HG03095 (cell line): ENCODE measurements around the gene MSANTD1.

Experiments used
- ATAC-seq: cut with Tn5 transposase; IDR thresholded peaks from one replicate; pipeline ENCODE4 v1.9.1; 2021; ENCODE audit warnings: moderate library complexity; ENCODE audit not compliant: unreplicated experiment

The MSANTD1 gene

DNA sequence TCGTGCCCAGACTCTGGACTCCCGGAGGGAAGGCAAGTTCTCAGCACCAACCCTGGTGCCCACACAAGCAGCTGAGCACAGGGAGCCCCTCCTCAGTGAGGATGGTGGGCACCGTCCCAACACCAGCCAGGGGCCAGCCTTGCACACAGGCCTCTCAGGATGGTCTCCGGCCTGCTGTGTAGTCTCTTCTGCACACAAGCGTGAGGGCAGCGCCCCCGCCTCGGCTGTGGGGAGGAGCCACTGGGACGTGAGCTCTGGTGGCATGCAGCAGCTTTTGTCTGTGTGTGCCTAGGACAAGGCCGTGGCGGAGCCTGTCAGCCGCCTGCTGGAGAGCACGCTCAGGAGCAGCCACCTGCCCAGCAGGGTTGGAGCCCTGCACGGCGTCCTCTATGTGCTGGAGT lies 16.1 kb upstream of the MSANTD1 start:
- ATAC-seq, result no peak

- ATAC-seq, result no peak
Observed at GRCh38 chr4:3233391-3234071, 15.4 kb upstream of the MSANTD1 start.

GRCh38 chr4:3234171-3235029 lies 14.6 kb upstream of the MSANTD1 start:
- no peak for ATAC-seq

GRCh38 chr4:3235030-3235345 lies 14.0 kb upstream of the MSANTD1 start:
- no peak for ATAC-seq

GRCh38 chr4:3235581-3235980 lies 13.4 kb upstream of the MSANTD1 start:
- no peak for ATAC-seq

DNA sequence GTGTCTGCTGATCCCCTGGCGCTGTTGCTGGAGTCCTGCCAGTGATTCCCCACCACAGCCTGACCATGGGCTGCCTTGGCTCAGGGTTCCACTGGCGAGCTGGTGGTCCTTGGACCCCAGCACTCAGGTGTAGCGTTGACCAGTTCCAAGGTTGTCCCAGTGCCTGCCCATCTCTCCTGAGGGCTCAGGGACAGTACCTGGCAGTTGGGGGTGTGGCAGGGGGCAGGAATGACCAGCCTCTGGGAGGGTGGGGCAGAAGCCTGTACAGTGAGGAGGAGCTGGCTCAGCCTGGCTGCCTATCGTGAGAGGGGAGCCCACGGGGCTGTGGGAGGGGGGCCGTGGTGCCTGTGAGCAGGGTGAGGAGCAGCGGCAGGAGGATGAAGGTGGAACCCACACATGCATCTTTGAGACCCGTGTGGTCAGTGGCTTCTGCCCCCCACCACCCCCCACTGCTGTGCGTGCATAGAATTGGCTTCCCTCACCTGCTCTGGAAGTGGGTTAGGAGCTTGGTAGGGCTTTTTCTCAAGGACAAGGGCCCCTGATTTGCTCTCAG lies 12.6 kb upstream of the MSANTD1 start:
- no peak for ATAC-seq

DNA sequence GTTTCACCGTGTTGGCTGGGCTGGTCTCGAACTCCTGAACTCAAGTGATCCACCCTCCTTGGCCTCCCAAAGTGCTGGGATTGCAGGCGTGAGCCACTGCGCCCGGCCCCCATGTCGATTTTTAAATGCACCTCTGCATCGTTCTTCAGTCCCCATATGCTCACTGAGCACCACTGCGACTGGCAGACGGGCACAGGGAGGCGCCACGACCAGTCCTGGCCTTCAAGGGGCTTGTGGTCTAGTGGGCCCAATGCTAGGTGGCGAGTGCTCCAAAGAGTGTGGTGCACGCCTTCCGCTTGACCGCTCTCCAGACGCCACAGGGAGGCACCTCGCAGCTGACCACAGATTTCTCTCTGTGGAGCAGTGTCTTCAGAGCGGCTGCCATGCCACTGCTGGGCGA lies 11.7 kb upstream of the MSANTD1 start:
- no peak for ATAC-seq

DNA sequence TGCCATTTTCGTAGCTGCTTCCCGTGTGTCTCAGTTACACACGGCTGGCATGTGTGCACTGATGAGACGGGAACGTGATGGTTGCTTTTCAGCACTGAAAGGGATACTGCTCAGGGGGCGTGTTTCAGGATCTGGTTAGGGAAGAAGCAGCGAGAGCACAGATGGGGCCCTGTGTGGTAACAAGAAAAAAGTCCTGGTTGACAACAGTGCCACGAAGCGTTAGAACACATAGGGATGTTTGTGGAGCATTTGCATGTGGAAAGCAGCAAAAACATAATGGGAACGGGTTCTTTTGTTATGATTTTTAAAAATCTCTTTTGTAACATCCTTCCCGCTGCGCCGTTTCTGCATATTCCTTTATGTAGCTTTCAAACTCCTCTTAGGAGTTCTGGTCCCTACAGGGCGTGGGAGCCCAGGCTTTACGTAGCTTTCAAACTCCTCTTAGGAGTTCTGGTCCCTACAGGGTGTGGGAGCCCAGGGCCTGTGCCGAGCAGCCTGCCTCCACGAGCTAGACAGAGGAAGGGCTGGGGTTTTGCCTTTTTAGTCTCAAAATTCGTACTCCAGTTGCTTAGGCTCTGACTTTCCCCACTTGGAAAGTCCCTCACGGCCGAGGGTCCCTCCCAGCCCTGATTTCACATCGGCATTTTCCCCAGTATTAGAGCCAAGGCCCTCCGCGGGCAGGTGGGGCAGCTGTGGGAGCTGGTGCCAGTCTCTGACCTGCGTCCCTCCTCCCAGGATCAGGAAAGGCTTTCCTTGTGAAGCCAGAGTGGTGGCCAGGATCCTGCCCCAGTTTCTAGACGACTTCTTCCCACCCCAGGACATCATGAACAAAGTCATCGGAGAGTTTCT lies 11.0 kb upstream of the MSANTD1 start:
- ATAC-seq, result no peak

DNA sequence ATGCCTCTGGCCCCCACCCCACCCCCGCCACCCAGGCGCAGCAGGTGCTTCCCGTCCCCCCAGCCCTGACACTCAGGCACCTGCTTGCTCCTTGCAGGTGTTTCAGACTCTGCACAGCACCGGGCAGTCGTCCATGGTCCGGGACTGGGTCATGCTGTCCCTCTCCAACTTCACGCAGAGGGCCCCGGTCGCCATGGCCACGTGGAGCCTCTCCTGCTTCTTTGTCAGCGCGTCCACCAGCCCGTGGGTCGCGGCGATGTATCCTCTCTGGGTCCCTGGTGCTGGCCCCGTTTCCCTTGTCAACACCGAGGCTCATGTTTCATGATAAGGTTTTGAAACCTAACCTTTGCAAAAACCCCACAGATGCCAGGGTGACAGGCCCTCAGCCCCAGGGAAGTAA lies 10.2 kb upstream of the MSANTD1 start:
- ATAC-seq, result no peak

DNA sequence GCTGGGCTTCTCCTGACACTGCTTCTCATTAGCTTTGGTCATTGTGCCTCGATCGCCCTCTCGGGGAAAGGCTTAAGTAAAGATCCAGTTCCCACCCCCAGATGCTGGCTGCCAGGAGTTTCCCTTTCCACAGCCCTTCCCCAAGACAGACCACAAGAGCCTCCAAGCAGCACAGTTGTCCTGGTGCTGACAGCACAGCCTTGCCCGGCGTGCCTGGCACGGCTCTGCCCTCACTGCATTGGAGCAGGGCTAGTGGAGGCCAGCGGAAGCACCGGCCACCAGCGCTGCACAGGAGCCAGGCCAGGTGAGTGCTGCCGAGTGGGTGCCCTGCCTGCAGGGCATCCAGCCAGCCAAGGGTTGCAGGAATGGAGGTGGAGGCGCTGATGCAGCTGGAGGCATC lies 9.7 kb upstream of the MSANTD1 start:
- ATAC-seq, result no peak

GRCh38 chr4:3239998-3240920 lies 8.7 kb upstream of the MSANTD1 start:
- ATAC-seq, result no peak

DNA sequence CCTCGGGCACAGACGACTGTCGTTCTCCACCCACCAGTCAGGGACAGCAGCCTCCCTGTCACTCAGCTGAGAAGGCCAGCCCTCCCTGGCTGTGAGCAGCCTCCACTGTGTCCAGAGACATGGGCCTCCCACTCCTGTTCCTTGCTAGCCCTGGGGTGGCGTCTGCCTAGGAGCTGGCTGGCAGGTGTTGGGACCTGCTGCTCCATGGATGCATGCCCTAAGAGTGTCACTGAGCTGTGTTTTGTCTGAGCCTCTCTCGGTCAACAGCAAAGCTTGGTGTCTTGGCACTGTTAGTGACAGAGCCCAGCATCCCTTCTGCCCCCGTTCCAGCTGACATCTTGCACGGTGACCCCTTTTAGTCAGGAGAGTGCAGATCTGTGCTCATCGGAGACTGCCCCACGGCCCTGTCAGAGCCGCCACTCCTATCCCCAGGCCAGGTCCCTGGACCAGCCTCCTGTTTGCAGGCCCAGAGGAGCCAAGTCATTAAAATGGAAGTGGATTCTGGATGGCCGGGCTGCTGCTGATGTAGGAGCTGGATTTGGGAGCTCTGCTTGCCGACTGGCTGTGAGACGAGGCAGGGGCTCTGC lies 7.9 kb upstream of the MSANTD1 start:
- ATAC-seq, result no peak

GRCh38 chr4:3241898-3242524 lies 6.9 kb upstream of the MSANTD1 start:
- ATAC-seq, result no peak

DNA sequence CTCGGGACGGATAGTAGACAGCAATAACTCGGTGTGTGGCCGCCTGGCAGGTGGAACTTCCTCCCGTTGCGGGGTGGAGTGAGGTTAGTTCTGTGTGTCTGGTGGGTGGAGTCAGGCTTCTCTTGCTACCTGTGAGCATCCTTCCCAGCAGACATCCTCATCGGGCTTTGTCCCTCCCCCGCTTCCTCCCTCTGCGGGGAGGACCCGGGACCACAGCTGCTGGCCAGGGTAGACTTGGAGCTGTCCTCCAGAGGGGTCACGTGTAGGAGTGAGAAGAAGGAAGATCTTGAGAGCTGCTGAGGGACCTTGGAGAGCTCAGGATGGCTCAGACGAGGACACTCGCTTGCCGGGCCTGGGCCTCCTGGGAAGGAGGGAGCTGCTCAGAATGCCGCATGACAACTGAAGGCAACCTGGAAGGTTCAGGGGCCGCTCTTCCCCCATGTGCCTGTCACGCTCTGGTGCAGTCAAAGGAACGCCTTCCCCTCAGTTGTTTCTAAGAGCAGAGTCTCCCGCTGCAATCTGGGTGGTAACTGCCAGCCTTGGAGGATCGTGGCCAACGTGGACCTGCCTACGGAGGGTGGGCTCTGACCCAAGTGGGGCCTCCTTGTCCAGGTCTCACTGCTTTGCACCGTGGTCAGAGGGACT lies 5.7 kb upstream of the MSANTD1 start:
- no peak for ATAC-seq

DNA sequence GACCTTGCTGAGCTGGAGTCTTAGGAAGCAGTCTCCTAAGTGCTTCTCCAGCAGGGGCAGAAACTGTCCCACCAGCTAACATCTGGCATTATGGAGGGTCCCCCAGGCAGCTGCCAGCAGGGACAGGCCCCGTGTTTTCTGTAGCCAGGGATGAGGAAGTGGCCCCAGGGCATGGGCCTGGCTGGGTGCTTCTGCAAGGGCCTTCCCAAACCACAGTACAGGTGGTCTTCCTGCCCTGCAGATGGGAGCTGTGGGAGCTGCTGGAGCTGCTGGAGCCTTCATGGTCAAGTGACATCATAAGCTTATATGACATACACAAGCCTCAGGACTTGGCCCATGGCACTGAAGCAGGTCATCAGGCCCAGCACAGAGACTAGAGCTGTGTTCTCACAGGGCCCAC lies 5.0 kb upstream of the MSANTD1 start:
- ATAC-seq, result no peak

DNA sequence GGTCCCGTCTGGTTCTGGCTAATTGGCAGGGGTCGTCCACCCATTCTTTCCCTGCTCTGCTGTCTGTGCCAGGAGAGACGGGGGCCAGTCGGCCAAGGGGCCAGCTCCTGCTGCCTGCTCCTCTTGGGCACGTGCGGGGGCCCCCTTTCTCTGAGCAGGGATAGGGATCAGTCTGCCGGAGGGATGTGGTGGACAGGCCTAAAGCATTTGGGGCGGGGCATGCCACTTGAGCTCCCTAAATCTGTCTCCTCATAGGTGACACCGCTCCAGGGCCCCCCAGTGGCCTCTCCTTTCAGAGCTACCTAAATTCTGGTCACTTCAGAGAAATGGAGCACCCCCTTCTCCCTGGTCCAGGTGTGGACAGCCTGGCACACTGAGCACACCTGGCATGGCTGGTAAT lies 4.2 kb upstream of the MSANTD1 start:
- no peak for ATAC-seq

GRCh38 chr4:3245676-3246075 lies 3.3 kb upstream of the MSANTD1 start:
- ATAC-seq, result no peak

GRCh38 chr4:3246458-3247398 lies 2.2 kb upstream of the MSANTD1 start:
- ATAC-seq, result no peak
